Measurements from ENCODE around the gene COLEC12. TPM values are rescaled to one million over a fixed set of nuclear protein-coding genes. Genes with fewer than 3 reads are reported as not detected.

The COLEC12 gene
- total RNA-seq, 1 experiment from 2014 or later: not detected

DNA sequence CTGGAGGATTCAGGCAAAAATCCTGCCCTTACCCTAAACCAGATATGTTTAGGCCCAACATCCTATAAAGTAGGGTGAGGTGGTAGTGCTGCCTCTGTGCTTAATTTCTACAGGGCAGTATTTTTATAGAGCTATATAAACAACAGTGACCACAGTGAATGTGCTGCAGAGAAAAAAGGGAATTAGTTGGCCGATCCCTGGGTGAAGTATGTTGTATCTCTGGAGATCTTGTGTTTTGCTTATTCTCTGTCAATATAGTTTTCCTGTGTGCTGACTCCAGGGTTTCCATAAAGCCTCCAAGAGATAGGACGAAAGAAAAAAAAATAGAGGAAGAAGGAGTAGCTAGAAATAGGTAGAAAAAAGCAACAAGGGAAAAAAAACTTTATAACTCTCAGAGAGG, 143.7 kb downstream of the COLEC12 start:
- Mint-ChIP-seq H3K27me3 (ENCODE audit: unreplicated experiment) (peaks cover 62% of the 10 kb centered on the region), H3K27ac (ENCODE audit: unreplicated experiment) (no peak overlapping the region), H3K4me3 (ENCODE audit: low read depth, unreplicated experiment) (no peak overlapping the region), H3K4me1 (ENCODE audit: low read depth, unreplicated experiment) (peaks cover 14% of the 10 kb centered on the region), H3K9me3 (ENCODE audit: low read depth, unreplicated experiment) (no peaks in the 10 kb centered on the region), H3K36me3 (ENCODE audit: insufficient read depth, unreplicated experiment) (peaks cover 3% of the 10 kb centered on the region)
- TF ChIP-seq, protein P1, sequence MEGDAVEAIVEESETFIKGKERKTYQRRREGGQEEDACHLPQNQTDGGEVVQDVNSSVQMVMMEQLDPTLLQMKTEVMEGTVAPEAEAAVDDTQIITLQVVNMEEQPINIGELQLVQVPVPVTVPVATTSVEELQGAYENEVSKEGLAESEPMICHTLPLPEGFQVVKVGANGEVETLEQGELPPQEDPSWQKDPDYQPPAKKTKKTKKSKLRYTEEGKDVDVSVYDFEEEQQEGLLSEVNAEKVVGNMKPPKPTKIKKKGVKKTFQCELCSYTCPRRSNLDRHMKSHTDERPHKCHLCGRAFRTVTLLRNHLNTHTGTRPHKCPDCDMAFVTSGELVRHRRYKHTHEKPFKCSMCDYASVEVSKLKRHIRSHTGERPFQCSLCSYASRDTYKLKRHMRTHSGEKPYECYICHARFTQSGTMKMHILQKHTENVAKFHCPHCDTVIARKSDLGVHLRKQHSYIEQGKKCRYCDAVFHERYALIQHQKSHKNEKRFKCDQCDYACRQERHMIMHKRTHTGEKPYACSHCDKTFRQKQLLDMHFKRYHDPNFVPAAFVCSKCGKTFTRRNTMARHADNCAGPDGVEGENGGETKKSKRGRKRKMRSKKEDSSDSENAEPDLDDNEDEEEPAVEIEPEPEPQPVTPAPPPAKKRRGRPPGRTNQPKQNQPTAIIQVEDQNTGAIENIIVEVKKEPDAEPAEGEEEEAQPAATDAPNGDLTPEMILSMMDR (IDR thresholded peaks at IDR 0.05; ENCODE audit: unreplicated experiment): no peak
- DNase-seq: no peak
- BruUV-seq (replicated peaks): no TSS peak
- intact Hi-C loops (cut with micrococcal nuclease; ENCODE audit: unreplicated experiment): no loop called here
- CTCF ChIA-PET: interaction anchor here (0.6 kb wide), 1 partner anchor 42 kb away, joined by 4 read pairs; no protein-coding TSS in a partner anchor

DNA sequence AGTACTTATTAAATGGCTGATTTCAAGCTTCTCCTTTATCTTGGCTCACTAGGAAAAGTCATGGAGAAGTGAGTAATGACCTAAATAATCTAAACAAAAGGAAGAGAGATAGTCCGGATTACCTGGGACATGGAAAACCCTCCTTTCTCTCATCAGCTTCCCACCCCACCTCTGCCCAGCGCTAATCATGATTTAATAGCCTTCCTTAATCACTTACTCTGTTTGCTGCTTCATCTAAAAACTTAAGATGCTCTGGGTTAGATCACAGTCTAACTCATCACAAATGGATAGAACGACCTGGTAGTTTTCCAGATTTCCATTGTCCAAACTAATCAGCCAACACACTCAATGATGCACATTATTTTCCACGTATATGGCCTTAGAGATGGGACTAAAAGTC, 144.8 kb downstream of the COLEC12 start:
- Mint-ChIP-seq H3K4me3 (ENCODE audit: low read depth, unreplicated experiment) (no peak overlapping the region), H3K27ac (ENCODE audit: unreplicated experiment) (no peak overlapping the region), H3K27me3 (ENCODE audit: unreplicated experiment) (peaks cover 62% of the 10 kb centered on the region), H3K36me3 (ENCODE audit: insufficient read depth, unreplicated experiment) (no peaks in the 10 kb centered on the region), H3K4me1 (ENCODE audit: low read depth, unreplicated experiment) (peaks cover 3% of the 10 kb centered on the region), H3K9me3 (ENCODE audit: low read depth, unreplicated experiment) (no peaks in the 10 kb centered on the region)
- DNase-seq: no peak
- CTCF ChIA-PET: no interaction called here
- no TSS peak for BruUV-seq (replicated peaks)
- intact Hi-C loops (cut with micrococcal nuclease; ENCODE audit: unreplicated experiment): no loop called here
- TF ChIP-seq, protein P1 (IDR thresholded peaks at IDR 0.05; ENCODE audit: unreplicated experiment): no peak

DNA sequence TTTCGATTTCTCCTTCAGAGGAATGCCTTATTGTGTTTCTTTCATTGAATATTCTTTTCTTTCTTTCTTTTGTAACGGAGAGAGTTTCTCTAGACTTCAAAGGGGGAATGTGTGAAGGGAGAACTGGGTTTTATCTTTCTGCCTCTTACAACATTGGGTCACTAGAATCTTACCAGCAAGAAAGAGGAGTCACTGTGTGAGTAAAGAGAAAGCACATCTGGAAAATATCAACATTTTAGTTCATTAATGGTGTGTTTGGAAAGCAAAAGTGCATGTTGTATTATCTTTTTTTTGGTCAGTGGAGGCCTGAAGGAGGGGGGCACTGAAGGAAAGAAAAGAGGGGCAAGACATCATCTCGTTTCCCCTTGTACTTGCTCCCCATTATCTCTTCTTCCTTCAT, 146.0 kb downstream of the COLEC12 start:
- no peaks in the 10 kb centered on the region for H3K36me3 Mint-ChIP-seq (ENCODE audit: insufficient read depth, unreplicated experiment)
- TF ChIP-seq, protein P1 (IDR thresholded peaks at IDR 0.05; ENCODE audit: unreplicated experiment): no peak
- CTCF ChIA-PET: interaction anchor here (0.6 kb wide), 1 partner anchor 15 kb away, joined by 5 read pairs; no protein-coding TSS in a partner anchor
- H3K4me3 Mint-ChIP-seq (ENCODE audit: low read depth, unreplicated experiment): no peak overlapping the region
- intact Hi-C loops (cut with micrococcal nuclease; ENCODE audit: unreplicated experiment): no loop called here
- H3K4me1 Mint-ChIP-seq (ENCODE audit: low read depth, unreplicated experiment): no peaks in the 10 kb centered on the region
- H3K27ac Mint-ChIP-seq (ENCODE audit: unreplicated experiment): no peak overlapping the region
- BruUV-seq (replicated peaks): no TSS peak
- DNase-seq: no peak
- H3K9me3 Mint-ChIP-seq (ENCODE audit: low read depth, unreplicated experiment): no peaks in the 10 kb centered on the region
- peaks cover 68% of the 10 kb centered on the region for H3K27me3 Mint-ChIP-seq (ENCODE audit: unreplicated experiment)

DNA sequence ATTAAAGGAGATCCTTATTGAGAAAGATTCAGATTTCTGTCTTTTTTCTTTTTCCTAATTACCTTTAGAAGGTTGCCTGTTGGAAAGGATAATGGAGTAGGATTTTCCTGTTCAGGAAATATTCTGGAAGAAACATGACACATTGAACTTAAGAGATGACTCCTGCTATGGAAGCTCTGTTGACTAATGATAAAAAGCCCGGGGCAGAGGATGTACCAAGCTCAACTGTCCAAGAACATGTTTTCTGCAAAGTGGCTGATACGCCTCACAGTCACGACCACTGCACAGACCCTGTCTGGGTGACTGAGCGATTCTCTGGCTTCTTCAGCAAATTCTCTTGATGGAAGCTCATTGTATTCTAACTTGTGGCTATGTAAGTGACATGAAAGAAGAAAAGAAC, 146.5 kb downstream of the COLEC12 start:
- Mint-ChIP-seq H3K36me3 (ENCODE audit: insufficient read depth, unreplicated experiment) (no peaks in the 10 kb centered on the region), H3K4me1 (ENCODE audit: low read depth, unreplicated experiment) (no peaks in the 10 kb centered on the region), H3K4me3 (ENCODE audit: low read depth, unreplicated experiment) (no peak overlapping the region), H3K27ac (ENCODE audit: unreplicated experiment) (no peak overlapping the region), H3K27me3 (ENCODE audit: unreplicated experiment) (peaks cover 73% of the 10 kb centered on the region), H3K9me3 (ENCODE audit: low read depth, unreplicated experiment) (no peaks in the 10 kb centered on the region)
- intact Hi-C loops (cut with micrococcal nuclease; ENCODE audit: unreplicated experiment): no loop called here
- DNase-seq: no peak
- no TSS peak for BruUV-seq (replicated peaks)
- CTCF ChIA-PET: interaction anchor here (0.6 kb wide), 1 partner anchor 14 kb away, joined by 5 read pairs; no protein-coding TSS in a partner anchor
- TF ChIP-seq, protein P1 (IDR thresholded peaks at IDR 0.05; ENCODE audit: unreplicated experiment): no peak

Data from Calu3 (cell line).